Activated gamma-delta T cell treated with anti-CD3 and anti-CD28 coated beads, Interleukin-2, amount 50 U/mL, for 16 hours (primary cell): ENCODE data around the gene POU6F2.

Experiments
- DNase-seq: peaks from one replicate; pipeline ENCODE4 v3.0.0-alpha.2; 2020; ENCODE audit warnings: low read depth

Gene POU6F2

DNA sequence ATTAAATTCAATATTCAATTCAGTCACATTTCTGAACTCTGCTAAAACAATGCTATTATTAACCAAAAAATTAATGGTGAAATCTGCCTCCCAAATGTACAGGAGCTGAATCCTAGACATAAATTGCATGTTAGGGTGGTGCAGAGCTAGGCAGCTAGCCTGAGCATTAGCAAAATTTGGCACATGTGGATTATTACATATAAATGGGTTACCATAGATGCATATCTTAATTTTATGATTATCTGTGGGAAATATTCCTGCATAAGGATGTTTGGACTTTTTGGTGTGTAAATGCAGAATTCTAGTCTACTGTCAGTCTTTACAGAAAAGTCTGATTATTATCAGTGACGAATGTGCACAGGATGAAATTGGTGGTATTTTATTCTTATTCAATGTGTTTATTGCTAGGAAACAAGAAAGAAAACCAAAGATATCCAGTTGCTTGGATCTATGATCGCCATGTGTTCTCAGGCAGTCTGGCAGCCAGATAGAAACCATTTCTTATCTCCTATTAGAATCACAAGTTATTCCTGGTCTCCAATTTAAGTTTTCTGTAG lies 150.7 kb downstream of the POU6F2 start:
- no peak for DNase-seq

DNA sequence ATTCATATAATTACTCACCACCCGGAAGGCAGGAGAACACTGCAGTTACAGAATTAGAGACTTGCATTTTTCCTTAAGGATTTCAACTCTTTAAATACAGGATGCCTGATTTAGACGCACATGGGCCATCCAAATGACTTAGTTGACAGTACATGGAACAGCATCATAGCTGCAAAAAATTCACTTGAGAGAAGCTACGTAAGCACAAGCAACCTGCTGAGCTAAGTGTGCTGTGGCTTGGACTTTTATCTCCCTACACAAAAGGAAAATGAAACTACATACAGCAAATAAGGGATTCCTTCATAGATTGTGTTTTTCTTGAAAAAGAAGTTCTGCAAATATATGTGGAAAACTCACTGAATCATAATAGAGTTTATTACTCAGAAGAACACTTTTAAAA lies 152.6 kb downstream of the POU6F2 start:
- no peak for DNase-seq

DNA sequence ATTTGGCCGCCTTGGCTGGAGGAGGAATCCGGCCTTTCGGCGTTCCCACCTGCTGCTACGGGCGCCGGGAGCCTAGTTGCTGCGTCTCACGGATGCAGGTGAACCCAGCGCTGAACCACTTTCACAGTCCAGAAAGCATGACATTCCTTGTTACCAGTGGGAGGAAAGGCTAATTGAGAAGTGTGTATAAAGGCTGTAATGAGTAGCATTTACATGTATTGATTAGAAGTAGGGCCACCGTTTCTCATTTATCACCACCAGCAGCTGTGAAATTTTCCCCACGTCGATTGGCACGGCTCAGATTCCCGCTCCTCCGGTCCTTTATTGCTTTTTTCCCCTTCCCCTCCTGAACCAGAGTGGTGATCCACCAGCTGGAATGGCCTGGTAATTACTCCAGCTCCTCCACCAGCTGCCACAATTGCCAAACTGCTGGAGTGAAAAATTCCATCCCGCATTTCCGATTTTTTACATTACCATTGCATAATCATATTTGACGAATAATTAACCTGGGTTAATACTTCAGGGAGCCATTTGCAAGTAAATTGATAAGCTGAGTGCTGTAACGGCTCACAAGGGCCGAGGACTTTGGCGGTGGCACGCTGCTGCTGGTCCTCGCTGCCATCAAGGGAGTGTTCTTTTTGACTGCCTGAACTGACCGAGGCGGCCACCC lies 153.3 kb downstream of the POU6F2 start:
- no peak for DNase-seq

DNA sequence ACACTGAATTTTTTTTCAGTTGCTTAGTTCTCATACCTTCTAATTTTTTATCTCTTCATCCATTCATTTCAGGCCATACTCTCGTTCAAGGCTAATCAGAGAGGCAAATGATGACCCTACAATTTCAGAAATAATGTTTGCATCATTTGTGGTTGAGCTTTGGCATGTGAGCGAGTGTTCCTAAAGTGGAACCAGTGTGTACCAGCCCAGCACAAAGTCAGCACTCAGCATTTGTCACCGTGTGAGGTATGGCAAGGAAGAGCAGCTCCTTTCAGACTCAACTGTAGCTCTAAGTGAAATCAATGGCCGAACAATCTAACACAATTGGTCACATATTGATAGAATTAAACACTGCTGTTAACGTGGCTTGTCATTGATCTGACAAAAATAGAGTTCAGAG lies 154.6 kb downstream of the POU6F2 start:
- DNase-seq: no peak

DNA sequence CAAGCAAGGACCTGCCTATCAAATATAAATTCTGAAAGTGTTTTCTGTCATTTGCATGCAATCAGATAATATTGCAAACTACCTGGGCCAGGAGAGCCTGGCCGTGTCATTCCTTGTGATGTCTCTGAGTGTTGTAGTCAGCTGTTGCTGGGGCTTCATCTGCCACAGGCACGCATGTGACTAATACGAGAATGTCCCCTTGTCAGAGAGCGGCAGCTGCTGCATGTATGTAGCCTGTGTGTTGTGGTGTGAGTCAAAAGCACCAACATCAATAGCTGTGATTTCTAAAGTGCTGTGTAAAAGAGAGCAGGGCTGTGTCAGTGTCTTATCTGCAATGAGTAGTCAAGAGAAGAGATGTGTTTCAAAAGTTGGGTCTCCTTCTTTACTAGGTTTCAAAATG lies 155.4 kb downstream of the POU6F2 start:
- no peak for DNase-seq

DNA sequence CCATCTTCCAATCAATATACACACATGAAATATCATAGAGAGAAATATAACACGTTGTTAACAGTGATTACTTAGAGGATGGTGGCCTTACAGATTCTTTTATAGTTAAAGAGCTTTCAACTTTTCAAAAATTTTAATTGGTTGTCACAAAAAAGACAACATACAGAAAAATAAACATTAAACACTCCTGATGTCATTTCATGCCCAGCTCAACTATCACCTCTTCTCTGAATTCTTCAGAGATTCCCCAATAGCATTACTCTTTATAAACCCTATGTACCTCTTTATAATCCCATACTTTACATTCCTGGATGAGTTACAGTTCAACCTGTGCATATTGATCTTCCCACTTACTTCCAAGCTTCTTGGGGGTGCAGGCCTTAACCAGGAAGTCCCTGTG lies 159.8 kb downstream of the POU6F2 start:
- DNase-seq: no peak

DNA sequence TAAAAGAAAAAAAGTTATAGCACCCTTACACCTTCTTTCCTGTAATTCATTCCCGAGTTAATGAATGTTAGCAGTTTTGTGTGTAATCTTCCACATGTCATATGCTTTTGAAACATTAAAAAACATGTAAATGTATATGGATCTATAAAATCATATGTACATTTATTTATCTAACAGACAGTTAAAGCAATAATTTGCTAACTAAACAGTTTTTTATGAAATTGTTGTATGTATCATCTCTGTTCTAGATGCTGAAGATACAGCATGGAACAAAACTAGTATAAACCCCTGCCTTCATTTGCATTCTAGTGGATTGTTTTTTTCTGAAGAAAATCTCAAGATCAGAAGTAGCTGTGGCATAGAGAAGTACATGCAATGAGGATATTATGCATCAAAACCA lies 165.0 kb downstream of the POU6F2 start:
- no peak for DNase-seq

DNA sequence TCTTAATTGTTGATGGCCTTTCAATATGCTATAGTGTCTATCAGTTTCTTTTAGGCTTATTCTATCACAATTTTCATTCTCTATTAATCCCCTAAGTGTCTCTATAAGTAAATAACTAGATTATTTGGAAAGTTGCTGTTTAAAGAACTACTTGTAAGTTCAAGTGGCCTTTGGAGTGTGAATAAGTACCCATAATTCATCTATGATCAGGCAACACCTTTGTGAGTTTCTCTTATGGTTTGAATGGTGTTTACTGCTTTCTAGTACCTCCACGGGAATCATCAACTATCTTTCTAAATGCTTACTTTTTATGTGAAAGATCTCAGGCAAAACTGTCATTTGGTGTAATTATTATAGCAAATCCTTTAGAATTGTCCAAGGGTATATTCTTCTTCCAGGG lies 166.7 kb downstream of the POU6F2 start:
- DNase-seq: no peak

DNA sequence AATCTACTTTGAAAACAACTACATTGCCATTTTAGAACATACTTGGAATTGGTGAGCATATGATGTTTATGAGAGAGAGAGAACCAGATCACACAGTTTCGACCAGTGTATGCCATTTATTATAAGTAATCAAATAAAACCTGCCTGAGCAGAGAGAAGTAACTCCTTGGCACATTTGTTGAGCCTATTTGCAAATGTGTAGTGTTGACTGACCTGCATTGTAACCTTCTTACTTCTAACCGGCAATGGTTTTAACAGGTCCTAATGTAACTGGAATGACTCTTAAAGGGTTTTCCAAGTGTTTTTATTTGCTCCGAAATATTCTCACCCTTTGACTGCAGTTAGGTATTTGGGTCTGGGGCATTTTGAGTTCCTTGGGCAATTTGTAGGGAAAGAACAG lies 167.6 kb downstream of the POU6F2 start:
- no peak for DNase-seq

DNA sequence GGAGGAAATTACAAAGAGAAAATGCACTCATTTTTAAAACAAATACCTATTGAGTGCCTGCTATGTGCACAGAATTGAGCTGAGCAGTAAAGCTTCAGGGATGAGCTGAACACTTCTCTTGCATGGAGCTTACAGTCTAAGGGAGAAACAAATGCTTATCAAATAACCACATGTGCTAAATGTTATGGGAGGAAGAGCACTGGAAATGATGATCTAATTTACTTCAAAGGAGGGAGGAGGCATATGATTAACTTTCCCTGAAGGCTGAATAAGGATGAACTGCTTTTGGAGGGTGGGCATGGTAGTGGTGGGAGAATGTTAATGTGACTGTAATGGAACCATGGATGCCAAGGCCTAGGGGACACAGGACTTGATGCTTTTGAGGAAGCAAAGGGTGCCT lies 168.2 kb downstream of the POU6F2 start:
- DNase-seq: no peak

DNA sequence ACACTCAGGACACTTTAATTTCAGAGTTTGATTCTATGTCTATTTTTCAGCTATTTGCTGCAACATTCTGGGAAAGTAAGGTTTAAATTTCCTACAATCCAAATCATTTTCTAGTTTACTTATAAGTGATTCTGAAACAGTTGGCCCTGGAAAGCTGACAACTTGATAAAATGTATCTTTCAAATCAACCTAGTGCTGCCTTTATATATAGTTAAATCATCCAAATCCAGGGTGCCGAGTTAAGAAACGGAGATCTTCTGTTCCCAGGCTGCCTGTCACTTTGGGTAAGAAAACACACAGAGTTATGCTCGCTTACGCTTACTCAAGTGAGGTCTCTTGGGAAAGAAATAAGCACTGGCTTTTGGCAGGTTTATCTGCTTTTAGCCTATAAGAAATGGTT lies 175.0 kb downstream of the POU6F2 start:
- DNase-seq: no peak

DNA sequence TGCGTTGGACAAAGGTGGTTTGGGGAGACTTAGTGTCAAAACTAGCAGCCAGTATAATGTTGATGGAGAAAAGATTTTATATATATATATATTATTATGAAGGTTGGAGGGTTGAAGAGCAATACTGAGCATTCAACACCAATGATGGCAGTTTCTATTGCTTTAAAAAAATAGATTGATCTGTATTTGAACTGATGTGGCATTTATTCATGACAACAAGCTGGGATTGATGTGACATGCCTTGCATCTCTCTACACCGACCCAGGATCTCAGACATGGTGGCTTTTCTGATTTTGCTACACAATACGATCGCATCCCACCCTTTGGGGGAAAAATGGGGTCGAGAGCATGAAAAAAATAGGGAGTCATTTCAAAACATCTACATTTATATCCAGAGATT lies 175.4 kb downstream of the POU6F2 start:
- DNase-seq: no peak

DNA sequence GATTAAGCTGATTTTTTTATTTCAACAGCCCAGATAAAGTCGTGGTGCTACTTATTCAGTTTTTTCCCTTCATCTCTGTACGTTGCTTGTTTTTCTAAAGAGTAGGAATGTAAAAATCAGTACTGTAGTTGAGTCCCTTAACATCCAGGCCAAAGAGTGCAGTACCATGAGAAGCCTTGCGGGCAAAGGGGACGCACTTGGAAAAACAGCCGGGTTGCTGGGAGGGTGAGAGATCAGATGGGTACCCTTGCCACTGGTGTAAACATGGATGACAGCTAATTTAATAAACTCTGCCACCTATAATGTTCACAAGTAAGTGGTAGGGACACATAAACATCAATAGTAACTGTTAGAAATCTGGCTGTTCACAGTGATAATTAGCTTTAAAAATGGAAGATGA lies 175.9 kb downstream of the POU6F2 start:
- DNase-seq: no peak

DNA sequence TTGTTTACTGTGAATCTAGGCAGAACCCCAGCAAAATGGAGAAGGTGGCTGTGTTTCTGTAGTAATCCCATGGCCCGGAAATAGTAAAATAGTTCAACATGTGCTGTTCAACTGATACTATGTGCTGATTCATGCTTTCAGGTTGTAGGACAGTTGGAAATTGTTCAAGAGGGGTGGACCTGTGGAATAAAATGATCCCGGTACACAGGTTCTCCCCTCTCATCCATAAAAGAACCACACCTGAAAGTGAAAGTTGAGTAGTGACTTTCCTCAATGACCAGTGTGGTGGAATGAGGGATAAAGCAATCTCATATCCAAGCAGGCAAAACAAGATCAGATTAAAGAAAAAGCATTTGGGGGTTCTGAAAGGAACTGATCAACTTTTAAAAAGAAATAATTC lies 177.1 kb downstream of the POU6F2 start:
- no peak for DNase-seq

DNA sequence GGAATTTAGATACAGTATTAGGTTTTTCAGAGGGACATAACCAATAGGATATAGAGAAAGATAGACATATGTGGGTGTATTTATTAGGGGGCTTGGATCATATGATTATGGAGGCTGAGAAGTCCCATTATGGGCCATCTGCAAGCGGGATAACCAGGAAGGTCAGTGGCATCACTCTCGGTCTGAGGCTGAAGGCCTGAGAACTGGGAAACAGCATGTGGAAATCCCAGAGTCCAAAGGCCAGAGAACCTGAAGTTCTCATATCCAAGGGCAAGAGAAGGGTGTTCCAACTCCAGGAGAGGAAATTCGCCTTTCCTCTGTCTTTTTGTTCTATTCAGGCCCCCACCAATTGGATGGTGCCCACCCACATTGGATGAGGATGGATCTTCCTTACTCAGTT lies 180.7 kb downstream of the POU6F2 start:
- no peak for DNase-seq

DNA sequence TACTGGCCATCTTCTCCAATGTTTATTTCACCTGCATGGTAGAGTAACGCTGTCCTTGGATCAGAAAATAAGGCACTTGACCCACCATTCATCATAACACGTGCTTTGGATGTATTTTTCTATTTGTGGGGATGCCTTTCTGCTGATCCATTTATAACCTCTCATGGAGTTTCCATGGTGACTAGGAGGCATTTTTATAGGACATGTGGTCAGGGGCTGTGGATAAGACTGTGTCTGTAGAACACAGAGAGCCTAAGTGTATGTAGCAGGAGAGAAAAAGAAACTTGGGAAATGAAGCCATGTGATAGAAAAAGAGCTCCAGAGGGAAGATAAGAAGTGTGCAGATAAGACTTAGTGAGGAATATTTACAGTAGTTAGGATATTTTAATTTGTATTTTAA lies 184.2 kb downstream of the POU6F2 start:
- no peak for DNase-seq

DNA sequence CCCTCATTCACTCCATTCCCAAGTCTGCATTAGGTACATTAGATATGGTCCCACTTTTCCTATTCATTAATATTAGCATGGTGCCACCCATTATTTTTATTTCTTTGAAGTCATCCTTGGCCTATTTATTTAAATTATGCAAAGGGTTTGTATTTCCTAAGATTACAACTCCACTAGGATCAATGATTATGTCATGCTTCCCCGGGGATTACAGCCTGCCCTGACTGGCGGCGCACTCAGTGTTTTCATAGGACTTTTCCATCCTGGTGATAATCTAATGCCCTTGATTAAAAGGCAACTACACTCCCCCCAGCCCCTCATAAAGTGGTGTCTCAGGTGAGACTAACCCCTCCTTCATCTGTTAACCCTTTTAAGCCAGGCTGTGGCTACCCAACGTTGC lies 187.2 kb downstream of the POU6F2 start:
- DNase-seq: no peak

DNA sequence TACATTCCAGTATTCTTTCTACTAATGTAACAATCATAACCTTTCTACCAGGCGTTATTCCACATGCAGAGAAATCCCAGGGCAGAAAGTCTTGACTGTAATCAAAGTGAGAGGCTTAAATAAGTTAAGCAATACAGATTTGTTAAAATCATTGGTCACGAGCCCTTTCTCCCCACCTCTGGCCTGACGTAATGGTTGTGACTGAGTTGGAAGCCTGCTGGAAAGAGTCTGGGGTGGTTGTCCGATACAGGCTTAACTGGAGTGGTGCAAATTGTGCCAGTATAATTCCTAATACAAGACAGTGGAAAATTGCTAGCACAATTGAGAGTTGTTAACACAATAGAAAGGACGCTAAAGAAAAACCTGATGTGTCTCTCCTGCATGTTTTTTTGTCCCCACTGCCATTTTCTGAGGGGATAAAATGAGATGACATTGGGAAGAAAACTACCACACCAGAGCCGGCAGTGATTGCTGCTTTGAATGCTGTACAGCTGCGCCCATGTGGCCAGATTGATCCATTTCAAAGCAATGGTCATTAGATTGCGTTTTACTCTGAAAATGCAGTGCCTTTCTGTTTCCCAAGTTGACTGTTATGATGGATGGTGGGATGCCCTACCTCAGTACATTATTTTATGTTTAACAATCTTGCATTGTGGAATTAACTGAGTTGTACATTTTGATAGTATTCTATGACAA lies 190.8 kb downstream of the POU6F2 start:
- no peak for DNase-seq

DNA sequence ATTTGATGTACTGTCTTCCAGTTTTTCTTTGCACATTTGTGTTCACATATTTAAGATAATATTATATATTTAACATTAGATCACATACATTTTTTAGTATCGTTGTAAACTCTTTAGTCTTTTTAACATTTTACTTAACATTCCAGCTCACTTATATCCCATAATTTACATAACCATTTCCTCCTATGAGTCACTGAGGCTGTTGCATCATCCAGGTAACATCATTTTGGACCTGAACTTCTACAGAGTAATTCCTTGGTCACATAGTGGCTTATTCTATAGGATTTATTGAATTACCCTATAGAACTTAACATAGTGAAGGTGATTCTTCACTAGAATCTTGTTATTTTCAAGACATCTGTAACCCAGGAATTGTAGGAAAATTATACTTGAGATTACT lies 194.4 kb downstream of the POU6F2 start:
- no peak for DNase-seq

DNA sequence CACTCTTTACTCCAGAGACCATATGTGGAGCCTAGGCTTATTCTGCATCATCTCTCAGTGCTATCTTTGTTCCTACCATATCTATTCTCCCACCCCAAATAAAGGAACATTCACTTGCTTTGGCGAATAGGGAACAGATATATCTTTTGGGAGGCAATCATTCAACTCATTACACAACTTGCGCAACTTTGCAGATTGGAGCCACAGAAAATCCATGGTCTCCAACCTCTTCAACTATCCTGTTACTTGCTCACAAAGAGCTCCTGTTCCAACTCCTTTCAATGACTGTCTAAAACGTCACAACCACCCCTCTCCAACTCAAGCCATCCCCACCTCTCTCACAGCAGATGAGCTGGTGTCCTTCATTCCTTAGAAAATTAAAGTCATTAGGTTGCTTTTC lies 203.7 kb downstream of the POU6F2 start:
- no peak for DNase-seq

DNA sequence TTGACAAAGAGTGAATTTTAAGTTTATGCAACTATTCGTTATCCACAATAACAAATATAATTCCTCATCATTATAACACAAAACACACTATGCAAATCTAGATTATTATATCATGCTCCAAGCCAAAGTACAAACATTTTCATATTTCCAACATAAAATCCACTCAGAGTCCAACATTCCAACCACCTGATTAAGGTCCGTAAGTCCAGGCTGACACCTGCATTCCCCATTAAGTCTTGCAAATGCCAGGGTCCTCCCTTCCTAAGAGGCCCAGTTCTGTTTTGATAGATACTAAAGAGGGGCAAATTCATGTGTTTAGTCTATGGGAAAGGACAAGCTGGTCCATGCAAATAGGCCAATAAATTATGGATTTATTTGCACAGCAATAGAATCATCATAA lies 206.1 kb downstream of the POU6F2 start:
- no peak for DNase-seq

DNA sequence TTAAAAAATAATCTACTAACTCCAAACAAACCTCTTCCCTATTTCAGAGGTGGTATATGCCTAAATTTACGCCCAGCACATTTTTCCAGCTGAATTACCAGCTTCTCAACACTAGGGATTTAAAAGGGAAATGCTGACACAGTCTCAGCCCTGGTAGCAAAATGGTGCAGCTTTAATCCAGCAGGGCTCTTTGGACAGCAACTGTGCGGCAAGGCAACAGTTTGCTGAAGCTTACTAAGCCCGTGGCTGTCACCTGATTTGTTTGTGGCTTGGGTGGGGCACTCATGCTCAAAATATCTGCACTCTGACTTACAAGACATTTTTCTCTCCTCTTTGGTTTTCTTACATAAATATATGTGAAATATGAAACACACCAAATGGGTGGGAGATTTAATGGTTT lies 206.7 kb downstream of the POU6F2 start:
- DNase-seq: no peak

DNA sequence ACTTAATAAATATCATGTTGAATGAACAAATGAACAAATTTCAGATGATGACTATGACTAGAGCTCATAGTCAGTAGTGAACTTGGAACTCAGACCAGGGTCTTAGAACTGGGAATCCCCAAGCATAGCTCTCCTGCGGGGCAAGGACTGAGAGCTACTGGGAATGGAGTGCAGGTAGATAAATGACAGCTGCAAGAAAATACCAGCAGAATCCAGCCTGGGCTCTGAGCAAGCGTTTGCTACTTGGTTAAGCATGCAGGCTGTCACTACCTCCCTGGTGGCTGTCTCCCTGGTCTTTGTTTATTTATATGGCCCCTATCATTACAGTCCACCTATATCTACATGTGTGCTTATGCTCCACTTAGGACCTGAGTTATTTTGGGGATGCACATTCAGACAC lies 208.4 kb downstream of the POU6F2 start:
- DNase-seq: no peak

DNA sequence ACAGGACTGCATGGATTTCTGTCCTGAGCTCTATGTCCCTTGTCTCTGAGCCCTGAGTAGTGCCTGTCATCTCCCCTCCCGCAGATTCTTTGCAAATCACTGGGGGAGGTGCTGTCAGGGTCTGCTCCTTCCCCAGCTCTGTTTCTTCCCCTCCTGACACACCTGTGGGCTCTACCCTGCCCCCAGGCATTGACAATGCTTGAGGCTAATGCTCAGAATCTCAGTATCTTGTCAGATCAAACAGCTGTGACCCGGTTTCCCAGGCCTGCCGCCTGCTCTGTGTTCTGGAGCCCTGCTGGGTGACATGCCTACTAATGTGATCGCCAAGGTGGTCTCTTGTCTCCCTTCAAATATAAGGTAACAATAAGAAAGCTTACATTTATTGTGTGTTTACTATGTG lies 209.0 kb downstream of the POU6F2 start:
- no peak for DNase-seq
